ENCODE measurements around the gene SLC27A4. TPM values are rescaled to one million over a fixed set of nuclear protein-coding genes. Genes with fewer than 3 reads are reported as not detected.

SLC27A4 gene
- total and polyA plus RNA-seq, 2 of the 13 experiments (the other 11 are each of a cell fraction or from before 2014, with no cell fraction given), result 10.6 to 18.8 TPM

GRCh38 chr9:128390813-128391711 is 50.7 kb downstream of the SLC27A4 start:
- Histone ChIP-seq H3K9ac (ENCODE audit: insufficient read depth, low read depth, low read length) (no peak overlapping the region), H2AFZ (ENCODE audit: low read length) (no peak overlapping the region), H3K9me3 (ENCODE audit: low read length) (no peaks in the 10 kb centered on the region), H4K20me1 (ENCODE audit: insufficient read depth, low read length) (no peaks in the 10 kb centered on the region), H3K27me3 (ENCODE audit: control insufficient read depth in 1 of 2, insufficient read depth in 2 of 2, low read length in 2 of 2) (no peaks in the 10 kb centered on the region), H3K4me3 (replicated peaks in 1 of 3; ENCODE audit: insufficient read depth in 1 of 3, low read depth in 2 of 3, low read length in 3 of 3) (no peak overlapping the region), H3K36me3 (replicated peaks in 1 of 2; ENCODE audit: control insufficient read depth in 1 of 2, insufficient read depth in 2 of 2, low read length in 2 of 2) (peaks cover 14 to 43% of the 10 kb centered on the region in 2 experiments), H3K4me2 (ENCODE audit: low read depth, low read length) (no peak overlapping the region), H3K27ac (ENCODE audit: extremely low read length, insufficient read depth, low read length) (no peak overlapping the region), H3K4me1 (ENCODE audit: insufficient read depth, low read length) (peaks cover 14% of the 10 kb centered on the region), H3K79me2 (ENCODE audit: insufficient read depth, low read length) (no peaks in the 10 kb centered on the region)
- in situ Hi-C loops (cut with HindIII; ENCODE audit: extremely low pct_ligation_motif_present, low pct_unique_long_range_greater_than_20kb), result no loop called here
- intact Hi-C loops (cut with micrococcal nuclease; ENCODE audit: unreplicated experiment), result no loop called here
- DNase-seq (ENCODE audit: low spot score) (no peak), ATAC-seq (no peak), FAIRE-seq (no peak)
- ChIA-PET CTCF (ENCODE audit: low intra/inter-chr PET ratio, low total read pairs) (no interaction called here), POLR2A (no interaction called here)
- no TSS peak for BruUV-seq (replicated peaks)
- 92% methylated on average over 4 of the region's 8 CpGs for WGBS (ENCODE audit: low lambda C conversion rate)
- TF ChIP-seq U2AF1 (optimal IDR thresholded peaks at IDR 0.05; ENCODE audit: low read depth, low read length), result no peak
- no peak for TF ChIP-seq ZNF432 (CRISPR knock-in tag; IDR thresholded peaks at IDR 0.05; ENCODE audit: borderline replicate concordance)
- no peak for TF ChIP-seq ZNF574 (CRISPR knock-in tag; IDR thresholded peaks at IDR 0.05)
- no peak for TF ChIP-seq ASH2L (IDR thresholded peaks at IDR 0.05; ENCODE audit: insufficient read length, low read depth, low read length)
- no peak for TF ChIP-seq ZSCAN22 (CRISPR knock-in tag; IDR thresholded peaks at IDR 0.05)
- no peak for TF ChIP-seq CHCHD3 (CRISPR knock-in tag; IDR thresholded peaks at IDR 0.05)
- TF ChIP-seq ZMYM2 (CRISPR knock-in tag; IDR thresholded peaks at IDR 0.05), result no peak
- no peak for TF ChIP-seq SRF (IDR thresholded peaks at IDR 0.05; ENCODE audit: low read depth, low read length)
- TF ChIP-seq ELF4 (CRISPR knock-in tag; IDR thresholded peaks at IDR 0.05; ENCODE audit: borderline replicate concordance), result no peak
- TF ChIP-seq ZFP36L2 (CRISPR knock-in tag; IDR thresholded peaks at IDR 0.05), result no peak
- TF ChIP-seq WIZ (CRISPR knock-in tag; IDR thresholded peaks at IDR 0.05), result no peak
- TF ChIP-seq ZNF652 (CRISPR knock-in tag; IDR thresholded peaks at IDR 0.05; ENCODE audit: borderline replicate concordance, low read depth), result no peak
- no peak for TF ChIP-seq ZGPAT (CRISPR knock-in tag; IDR thresholded peaks at IDR 0.05)
- TF ChIP-seq ZNF839 (CRISPR knock-in tag; IDR thresholded peaks at IDR 0.05; ENCODE audit: borderline replicate concordance), result no peak
